Caco-2 (cell line): ENCODE results near the gene RESF1. TPM values are rescaled to one million over a fixed set of nuclear protein-coding genes. Genes with fewer than 3 reads are reported as not detected.

Experiments
- BruUV-seq: library from RNA; stranded (reverse); fragments of 400-500 nt; replicated peaks from 2 replicates; lab custom pipeline; 2021; lab: Mats Ljungman, UMichigan
- CTCF ChIA-PET: fragments of 300-600 bp; sonication (Branson Sonifier 250); formaldehyde crosslinking; loops from one replicate; lab custom pipeline; 2022; ENCODE audit warnings: antibody characterized with exemption; lab: Charles Lee
- POLR2A ChIA-PET: fragments of 300-600 bp; sonication (Branson Sonifier 250); formaldehyde crosslinking; loops from one replicate; lab custom pipeline; 2022; ENCODE audit warnings: antibody characterized with exemption; lab: Charles Lee
- DNase-seq, 2 experiments: peaks; one replicate each; pipeline versions ENCODE4 v3.0.0 to v3.0.0-alpha.2; 2020 to 2022
- H3K27me3 ChIP-seq: replicated peaks from 2 replicates; pipeline ENCODE4 v1.6.0; 2011; ENCODE audit warnings: low read length; ENCODE audit not compliant: control insufficient read depth, insufficient read depth
- H3K36me3 ChIP-seq: 2 replicates; pipeline ENCODE4 v1.5.1; 2011; ENCODE audit warnings: low read length; ENCODE audit not compliant: control insufficient read depth, insufficient read depth
- H3K4me1 ChIP-seq: fragments of 250-450 bp; sonication (Bioruptor Pico); 2 replicates; pipeline ENCODE4 v1.5.1; 2020; ENCODE audit warnings: mild to moderate bottlenecking
- H3K4me3 ChIP-seq: 2 replicates; pipeline ENCODE4 v1.5.1; 2011; ENCODE audit warnings: low read depth, mild to moderate bottlenecking, control low read depth, low read length
- H3K9me3 ChIP-seq: fragments of 250-450 bp; sonication (Bioruptor Pico); 2 replicates; pipeline ENCODE4 v1.5.1; 2020; ENCODE audit warnings: mild to moderate bottlenecking, moderate library complexity
- H3K27ac Mint-ChIP-seq: one replicate; pipeline ENCODE4 v1.8.0; 2022; ENCODE audit warnings: mixed read lengths; ENCODE audit not compliant: unreplicated experiment
- H3K27me3 Mint-ChIP-seq: one replicate; pipeline ENCODE4 v1.8.0; 2022; ENCODE audit warnings: mixed read lengths; ENCODE audit not compliant: insufficient read depth, unreplicated experiment
- H3K36me3 Mint-ChIP-seq: one replicate; pipeline ENCODE4 v1.8.0; 2022; ENCODE audit warnings: mild to moderate bottlenecking, mixed read lengths; ENCODE audit not compliant: insufficient read depth, unreplicated experiment
- H3K4me1 Mint-ChIP-seq: one replicate; pipeline ENCODE4 v1.8.0; 2022; ENCODE audit warnings: low read depth, mixed read lengths; ENCODE audit not compliant: unreplicated experiment
- H3K4me3 Mint-ChIP-seq: one replicate; pipeline ENCODE4 v1.8.0; 2022; ENCODE audit warnings: mild to moderate bottlenecking, moderate library complexity, mixed read lengths; ENCODE audit not compliant: unreplicated experiment
- H3K9me3 Mint-ChIP-seq: one replicate; pipeline ENCODE4 v1.8.0; 2022; ENCODE audit warnings: mixed read lengths; ENCODE audit not compliant: unreplicated experiment
- intact Hi-C: fragments of 100-400 bp; cut with micrococcal nuclease; formaldehyde crosslinking; loops from one replicate; pipeline ENCODE4 v1.10.0; 2022; ENCODE audit not compliant: unreplicated experiment
- total RNA-seq: library from RNA; stranded (reverse); gene quantifications from 2 replicates; pipeline ENCODE4 v1.2.3, GENCODE V29; 2022
- TF ChIP-seq, protein P1 (sequence below), 2 experiments: fragments of 200-600 bp in 1 of 2; IDR thresholded peaks; 1 replicate in 1 of 2; 2 replicates in 1 of 2; pipeline versions ENCODE4 v1.5.1 to v1.8.0; 2011 to 2022; ENCODE audit warnings: antibody characterized with exemption in 1 of 2, control low read depth in 1 of 2, inconsistent platforms in 1 of 2, low read depth in 1 of 2, low read length in 1 of 2, mild to moderate bottlenecking in 1 of 2, moderate library complexity in 1 of 2; ENCODE audit not compliant: insufficient read depth in 1 of 2, severe bottlenecking in 1 of 2, unreplicated experiment in 1 of 2

RESF1 gene
- total RNA-seq, 1 experiment from 2014 or later = 118 TPM

DNA sequence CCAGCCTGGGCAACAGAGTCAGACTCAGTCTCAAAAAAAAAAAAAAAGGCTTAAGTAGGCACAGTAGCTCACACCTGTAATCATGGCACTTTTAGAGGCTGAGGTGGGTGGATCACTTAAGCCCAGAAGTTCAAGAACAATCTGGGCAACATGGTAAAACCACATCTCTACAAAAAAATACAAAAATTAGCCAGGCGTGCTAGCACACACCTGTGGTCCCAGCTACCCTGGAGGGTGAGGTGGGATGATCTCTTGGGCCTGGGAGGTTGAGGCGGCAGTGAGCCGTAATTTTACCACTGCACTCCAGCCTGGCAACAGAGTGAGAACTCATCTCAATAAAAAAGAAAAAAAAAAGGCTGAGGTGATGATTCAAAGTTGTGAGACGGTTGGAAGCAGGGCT lies 9.1 kb upstream of the RESF1 start:
- no peaks in the 10 kb centered on the region for H3K27me3 Mint-ChIP-seq
- peaks cover 84% of the 10 kb centered on the region for H3K9me3 Mint-ChIP-seq
- ChIA-PET CTCF (no interaction called here), POLR2A (no interaction called here)
- no peak overlapping the region for H3K4me3 ChIP-seq
- peak overlapping the region; percentile 20 for H3K4me3 Mint-ChIP-seq
- H3K36me3 Mint-ChIP-seq = peaks cover 53% of the 10 kb centered on the region
- H3K27me3 ChIP-seq = no peaks in the 10 kb centered on the region
- peak overlapping the region; percentile 65 for H3K27ac Mint-ChIP-seq
- peaks cover 52% of the 10 kb centered on the region for H3K4me1 Mint-ChIP-seq
- TF ChIP-seq, protein P1, sequence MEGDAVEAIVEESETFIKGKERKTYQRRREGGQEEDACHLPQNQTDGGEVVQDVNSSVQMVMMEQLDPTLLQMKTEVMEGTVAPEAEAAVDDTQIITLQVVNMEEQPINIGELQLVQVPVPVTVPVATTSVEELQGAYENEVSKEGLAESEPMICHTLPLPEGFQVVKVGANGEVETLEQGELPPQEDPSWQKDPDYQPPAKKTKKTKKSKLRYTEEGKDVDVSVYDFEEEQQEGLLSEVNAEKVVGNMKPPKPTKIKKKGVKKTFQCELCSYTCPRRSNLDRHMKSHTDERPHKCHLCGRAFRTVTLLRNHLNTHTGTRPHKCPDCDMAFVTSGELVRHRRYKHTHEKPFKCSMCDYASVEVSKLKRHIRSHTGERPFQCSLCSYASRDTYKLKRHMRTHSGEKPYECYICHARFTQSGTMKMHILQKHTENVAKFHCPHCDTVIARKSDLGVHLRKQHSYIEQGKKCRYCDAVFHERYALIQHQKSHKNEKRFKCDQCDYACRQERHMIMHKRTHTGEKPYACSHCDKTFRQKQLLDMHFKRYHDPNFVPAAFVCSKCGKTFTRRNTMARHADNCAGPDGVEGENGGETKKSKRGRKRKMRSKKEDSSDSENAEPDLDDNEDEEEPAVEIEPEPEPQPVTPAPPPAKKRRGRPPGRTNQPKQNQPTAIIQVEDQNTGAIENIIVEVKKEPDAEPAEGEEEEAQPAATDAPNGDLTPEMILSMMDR (IDR thresholded peaks at IDR 0.05; ENCODE audit: insufficient read depth in 1 of 2, low read depth in 1 of 2, low read length in 1 of 2, severe bottlenecking in 1 of 2, unreplicated experiment in 1 of 2) = no peak
- H3K36me3 ChIP-seq = peaks cover 2% of the 10 kb centered on the region; the same call in 1 of the 2 replicates
- H3K9me3 ChIP-seq = peaks cover 67% of the 10 kb centered on the region
- intact Hi-C loops = no loop called here
- no TSS peak for BruUV-seq
- no peak for DNase-seq
- peaks cover 26% of the 10 kb centered on the region for H3K4me1 ChIP-seq

DNA sequence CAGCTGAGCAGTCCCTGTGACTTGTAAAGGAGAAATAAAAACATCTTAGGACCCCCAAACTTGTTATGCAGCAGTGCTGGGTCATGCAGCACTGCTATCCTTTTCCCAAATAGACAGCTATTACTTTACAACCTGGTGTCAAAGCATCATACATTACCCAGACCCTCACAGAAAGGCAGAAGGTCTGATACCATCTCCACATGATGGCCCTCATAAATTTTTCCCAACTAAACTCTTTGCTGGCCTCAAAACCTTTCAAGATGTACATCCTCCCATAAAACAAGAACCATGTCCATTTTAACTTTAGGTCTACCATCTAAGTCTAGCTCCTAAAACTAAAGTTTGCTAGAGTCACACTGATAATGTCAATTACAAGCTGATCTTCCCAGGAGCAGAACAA lies 8.7 kb upstream of the RESF1 start:
- peaks cover 56% of the 10 kb centered on the region for H3K36me3 Mint-ChIP-seq
- no peaks in the 10 kb centered on the region for H3K27me3 ChIP-seq
- no peak overlapping the region for H3K4me3 ChIP-seq
- peaks cover 68% of the 10 kb centered on the region for H3K9me3 ChIP-seq
- H3K4me1 Mint-ChIP-seq = peaks cover 52% of the 10 kb centered on the region
- peaks cover 2% of the 10 kb centered on the region; the same call in 1 of the 2 replicates for H3K36me3 ChIP-seq
- TF ChIP-seq, protein P1 (IDR thresholded peaks at IDR 0.05; ENCODE audit: insufficient read depth in 1 of 2, low read depth in 1 of 2, low read length in 1 of 2, severe bottlenecking in 1 of 2, unreplicated experiment in 1 of 2) = no peak
- H3K27me3 Mint-ChIP-seq = no peaks in the 10 kb centered on the region
- H3K27ac Mint-ChIP-seq = peak overlapping the region; percentile 65
- intact Hi-C loops = no loop called here
- DNase-seq = no peak
- no TSS peak for BruUV-seq
- peaks cover 26% of the 10 kb centered on the region for H3K4me1 ChIP-seq
- ChIA-PET CTCF (no interaction called here), POLR2A (no interaction called here)
- H3K9me3 Mint-ChIP-seq = peaks cover 87% of the 10 kb centered on the region
- peak overlapping the region; percentile 20 for H3K4me3 Mint-ChIP-seq

DNA sequence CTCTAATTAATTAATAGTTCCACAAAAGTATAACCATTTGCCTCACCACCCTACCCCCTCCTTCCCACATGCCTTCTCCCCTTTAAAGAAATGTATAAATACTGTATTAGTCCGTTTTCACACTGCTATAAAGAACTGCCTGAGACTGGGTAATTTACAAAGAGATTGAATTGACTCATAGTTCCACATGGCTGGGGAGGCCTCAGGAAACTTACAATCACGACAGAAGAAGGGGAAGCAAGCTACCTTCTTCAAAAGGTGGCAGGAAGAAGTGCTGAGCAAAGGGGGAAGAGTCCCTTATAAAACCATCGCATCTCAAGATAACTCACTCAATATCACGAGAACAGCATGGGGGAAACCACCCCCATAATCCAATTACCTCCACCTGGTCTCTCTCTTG lies 8.2 kb upstream of the RESF1 start:
- peaks cover 68% of the 10 kb centered on the region for H3K9me3 ChIP-seq
- H3K27ac Mint-ChIP-seq = peak overlapping the region; percentile 65
- H3K36me3 Mint-ChIP-seq = peaks cover 55% of the 10 kb centered on the region
- H3K4me1 Mint-ChIP-seq = peaks cover 52% of the 10 kb centered on the region
- intact Hi-C loops = no loop called here
- ChIA-PET POLR2A (no interaction called here), CTCF (no interaction called here)
- DNase-seq = no peak
- H3K27me3 Mint-ChIP-seq = no peaks in the 10 kb centered on the region
- peaks cover 87% of the 10 kb centered on the region for H3K9me3 Mint-ChIP-seq
- H3K36me3 ChIP-seq = peaks cover 2% of the 10 kb centered on the region; the same call in 1 of the 2 replicates
- TF ChIP-seq, protein P1 (IDR thresholded peaks at IDR 0.05; ENCODE audit: insufficient read depth in 1 of 2, low read depth in 1 of 2, low read length in 1 of 2, severe bottlenecking in 1 of 2, unreplicated experiment in 1 of 2) = no peak
- no peaks in the 10 kb centered on the region for H3K27me3 ChIP-seq
- peaks cover 26% of the 10 kb centered on the region for H3K4me1 ChIP-seq
- no peak overlapping the region for H3K4me3 Mint-ChIP-seq
- no peak overlapping the region for H3K4me3 ChIP-seq
- BruUV-seq = no TSS peak
